ENCODE data around the gene RXRA.

The RXRA gene

DNA sequence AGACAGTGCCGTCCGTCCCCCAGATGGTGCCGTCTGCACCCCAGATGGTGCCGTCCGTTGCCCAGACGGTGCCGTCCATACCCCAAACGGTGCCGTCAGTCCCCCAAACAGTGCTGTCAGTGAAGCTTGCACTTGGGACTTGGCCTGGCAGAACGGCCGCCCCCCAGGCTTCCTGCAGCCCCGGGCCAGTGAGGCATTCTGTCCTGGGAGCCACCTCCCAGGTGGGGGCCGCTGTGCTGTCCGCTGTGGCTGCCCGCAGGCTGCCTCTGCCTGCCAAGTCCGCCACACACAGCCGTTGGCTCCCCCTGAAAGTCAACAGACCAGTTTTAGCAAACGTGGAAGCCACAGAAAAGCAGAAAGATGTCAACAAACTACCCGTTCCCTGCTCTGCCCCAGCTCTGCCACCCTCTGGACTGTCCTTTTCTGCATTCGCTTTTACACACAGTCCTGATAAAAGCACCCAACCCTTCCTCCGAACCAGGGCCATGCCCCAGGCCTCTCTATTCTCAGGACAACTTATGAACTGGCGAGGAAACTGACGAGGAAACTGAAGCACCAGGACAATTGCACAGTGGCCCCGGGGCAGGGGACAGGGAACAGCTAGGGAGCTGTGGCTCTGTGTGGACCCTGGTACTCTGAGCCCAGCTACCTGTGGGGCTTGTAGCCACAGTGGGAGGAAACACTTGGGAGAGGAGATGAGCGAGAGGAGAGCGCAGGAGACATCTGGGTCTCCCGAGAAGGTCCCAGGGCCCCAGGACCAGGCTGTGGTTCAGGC, 39.6 kb upstream of the RXRA start:
- H3K9me3 ChIP-seq (ENCODE audit: control insufficient read depth in 2 of 2, low read length in 2 of 2): no peaks in the 10 kb centered on the region
- no peak overlapping the region for H3K4me3 ChIP-seq (ENCODE audit: low read length in 2 of 2)
- H3K36me3 ChIP-seq (ENCODE audit: control insufficient read depth in 2 of 2, insufficient read depth in 2 of 2, low read length in 2 of 2): no peaks in the 10 kb centered on the region
- H3K9ac ChIP-seq (ENCODE audit: low read depth in 1 of 2, low read length in 2 of 2): no peak overlapping the region
- H3K27me3 ChIP-seq (ENCODE audit: control insufficient read depth in 2 of 2, insufficient read depth in 2 of 2, low read length in 2 of 2): peaks cover 0 to 2% of the 10 kb centered on the region in 2 donors
- H3K4me1 ChIP-seq (ENCODE audit: control insufficient read depth in 2 of 2, insufficient read depth in 2 of 2, low read length in 2 of 2): peaks cover 0 to 7% of the 10 kb centered on the region in 2 donors
- no peak overlapping the region for H3K27ac ChIP-seq (ENCODE audit: low read depth in 2 of 2, low read length in 2 of 2)

DNA sequence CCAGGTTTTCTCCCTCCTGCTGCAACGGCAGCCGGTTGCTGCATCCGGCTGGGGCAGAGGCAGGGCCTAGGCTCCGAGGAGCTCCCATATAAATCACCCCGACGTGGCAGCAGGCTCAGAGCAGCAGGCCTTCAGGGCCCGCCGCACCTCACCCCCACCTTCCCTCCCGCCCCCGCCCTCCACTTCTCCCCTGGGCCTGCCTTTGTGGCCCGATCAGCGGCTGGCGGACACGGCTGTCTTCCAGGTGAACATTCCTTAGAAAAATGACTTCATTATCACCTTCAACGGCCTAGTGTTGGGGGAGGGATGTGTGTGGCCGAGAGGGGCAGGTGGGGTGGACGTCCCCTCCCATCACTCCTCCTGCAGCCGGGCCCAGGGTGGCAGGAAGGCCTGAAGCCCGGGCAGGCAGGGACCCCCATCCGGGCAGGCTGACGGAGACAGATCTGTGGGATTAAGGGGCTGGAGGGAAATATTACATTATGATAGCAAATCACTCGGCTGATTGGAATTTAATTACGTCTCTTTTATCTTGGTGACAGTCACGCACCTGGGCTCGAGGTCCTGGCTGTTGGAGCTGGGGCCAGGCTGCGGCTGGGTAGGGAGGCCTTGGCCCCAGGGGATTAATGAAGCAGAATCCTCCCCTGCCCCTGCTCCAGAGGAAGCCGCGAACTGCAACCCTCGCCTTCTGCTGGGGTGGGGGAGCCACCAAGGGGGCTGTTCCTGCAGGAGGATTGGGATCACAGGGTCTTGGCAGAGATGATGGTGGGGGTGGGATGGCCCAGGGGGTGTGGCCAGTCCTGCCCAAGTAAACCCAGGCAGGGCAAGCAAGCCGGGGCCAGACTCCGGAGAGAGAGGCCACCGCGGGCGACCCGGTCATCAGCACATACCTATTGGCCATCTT, 38.4 kb upstream of the RXRA start:
- Histone ChIP-seq H3K4me1 (ENCODE audit: control insufficient read depth in 2 of 2, insufficient read depth in 2 of 2, low read length in 2 of 2) (peaks cover 0 to 7% of the 10 kb centered on the region in 2 donors), H3K36me3 (ENCODE audit: control insufficient read depth in 2 of 2, insufficient read depth in 2 of 2, low read length in 2 of 2) (no peaks in the 10 kb centered on the region), H3K9me3 (ENCODE audit: control insufficient read depth in 2 of 2, low read length in 2 of 2) (no peaks in the 10 kb centered on the region), H3K27me3 (ENCODE audit: control insufficient read depth in 2 of 2, insufficient read depth in 2 of 2, low read length in 2 of 2) (peaks cover 0 to 2% of the 10 kb centered on the region in 2 donors), H3K4me3 (ENCODE audit: low read length in 2 of 2) (no peak overlapping the region), H3K9ac (ENCODE audit: low read depth in 1 of 2, low read length in 2 of 2) (no peak overlapping the region), H3K27ac (ENCODE audit: low read depth in 2 of 2, low read length in 2 of 2) (no peak overlapping the region)

DNA sequence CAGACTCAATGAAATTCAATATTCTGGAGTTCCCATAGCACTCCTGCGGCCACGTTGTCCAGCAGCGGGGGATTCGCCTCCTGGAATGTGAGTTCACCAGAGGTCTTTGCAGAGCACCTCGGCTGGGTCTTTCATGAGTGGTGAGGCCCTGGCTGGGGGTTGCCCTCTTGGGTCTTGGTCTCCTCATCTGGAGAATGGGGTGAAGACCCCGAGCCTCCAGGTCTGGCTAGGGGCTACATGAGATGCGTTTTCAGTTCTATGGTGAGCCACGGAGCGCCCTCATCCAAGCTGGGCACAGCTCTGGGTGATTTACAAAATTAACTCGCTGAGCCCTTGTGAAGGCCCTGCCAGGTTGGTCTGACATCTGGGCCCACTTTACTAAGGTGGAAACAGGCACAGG, 37.5 kb upstream of the RXRA start:
- H3K4me1 ChIP-seq (ENCODE audit: control insufficient read depth in 2 of 2, insufficient read depth in 2 of 2, low read length in 2 of 2): no peaks in the 10 kb centered on the region
- H3K27ac ChIP-seq (ENCODE audit: low read depth in 2 of 2, low read length in 2 of 2): no peak overlapping the region
- H3K27me3 ChIP-seq (ENCODE audit: control insufficient read depth in 2 of 2, insufficient read depth in 2 of 2, low read length in 2 of 2): no peaks in the 10 kb centered on the region
- no peak overlapping the region for H3K9ac ChIP-seq (ENCODE audit: low read depth in 1 of 2, low read length in 2 of 2)
- H3K36me3 ChIP-seq (ENCODE audit: control insufficient read depth in 2 of 2, insufficient read depth in 2 of 2, low read length in 2 of 2): no peaks in the 10 kb centered on the region
- H3K9me3 ChIP-seq (ENCODE audit: control insufficient read depth in 2 of 2, low read length in 2 of 2): no peaks in the 10 kb centered on the region
- H3K4me3 ChIP-seq (ENCODE audit: low read length in 2 of 2): no peak overlapping the region

DNA sequence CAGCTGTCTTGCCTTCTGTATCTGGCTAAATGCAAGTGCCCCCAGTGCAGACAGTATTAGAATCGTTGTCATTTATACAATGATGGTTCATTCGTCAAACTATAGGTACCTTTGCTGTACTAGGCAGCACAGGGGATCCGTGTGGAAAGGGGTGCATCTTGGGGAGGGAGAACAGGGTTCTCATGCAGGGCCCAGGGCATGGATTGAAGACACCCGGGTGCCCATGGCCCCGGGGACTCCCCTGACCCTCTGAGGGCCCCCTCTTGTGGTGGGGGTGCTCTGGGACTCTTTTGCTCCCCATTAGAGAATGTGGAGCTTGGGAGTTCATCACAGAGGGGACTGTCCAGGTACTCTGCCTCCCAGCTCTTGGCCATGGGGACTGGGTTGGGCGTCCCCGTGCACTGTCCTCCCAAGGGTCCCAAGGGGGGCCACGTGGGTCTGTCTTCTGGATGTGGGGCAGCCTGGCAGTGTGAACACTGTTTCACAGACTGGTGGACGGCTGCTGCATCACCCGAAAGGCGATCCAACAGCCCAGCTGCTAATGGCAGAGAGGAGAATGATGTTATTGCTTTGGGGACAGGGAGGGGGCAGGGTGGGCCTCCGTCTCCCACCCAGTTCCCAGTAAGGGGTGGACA, 36.9 kb upstream of the RXRA start:
- Histone ChIP-seq H3K4me1 (ENCODE audit: control insufficient read depth in 2 of 2, insufficient read depth in 2 of 2, low read length in 2 of 2) (no peaks in the 10 kb centered on the region), H3K36me3 (ENCODE audit: control insufficient read depth in 2 of 2, insufficient read depth in 2 of 2, low read length in 2 of 2) (no peaks in the 10 kb centered on the region), H3K9ac (ENCODE audit: low read depth in 1 of 2, low read length in 2 of 2) (no peak overlapping the region), H3K4me3 (ENCODE audit: low read length in 2 of 2) (no peak overlapping the region), H3K9me3 (ENCODE audit: control insufficient read depth in 2 of 2, low read length in 2 of 2) (no peaks in the 10 kb centered on the region), H3K27me3 (ENCODE audit: control insufficient read depth in 2 of 2, insufficient read depth in 2 of 2, low read length in 2 of 2) (no peaks in the 10 kb centered on the region), H3K27ac (ENCODE audit: low read depth in 2 of 2, low read length in 2 of 2) (no peak overlapping the region)

DNA sequence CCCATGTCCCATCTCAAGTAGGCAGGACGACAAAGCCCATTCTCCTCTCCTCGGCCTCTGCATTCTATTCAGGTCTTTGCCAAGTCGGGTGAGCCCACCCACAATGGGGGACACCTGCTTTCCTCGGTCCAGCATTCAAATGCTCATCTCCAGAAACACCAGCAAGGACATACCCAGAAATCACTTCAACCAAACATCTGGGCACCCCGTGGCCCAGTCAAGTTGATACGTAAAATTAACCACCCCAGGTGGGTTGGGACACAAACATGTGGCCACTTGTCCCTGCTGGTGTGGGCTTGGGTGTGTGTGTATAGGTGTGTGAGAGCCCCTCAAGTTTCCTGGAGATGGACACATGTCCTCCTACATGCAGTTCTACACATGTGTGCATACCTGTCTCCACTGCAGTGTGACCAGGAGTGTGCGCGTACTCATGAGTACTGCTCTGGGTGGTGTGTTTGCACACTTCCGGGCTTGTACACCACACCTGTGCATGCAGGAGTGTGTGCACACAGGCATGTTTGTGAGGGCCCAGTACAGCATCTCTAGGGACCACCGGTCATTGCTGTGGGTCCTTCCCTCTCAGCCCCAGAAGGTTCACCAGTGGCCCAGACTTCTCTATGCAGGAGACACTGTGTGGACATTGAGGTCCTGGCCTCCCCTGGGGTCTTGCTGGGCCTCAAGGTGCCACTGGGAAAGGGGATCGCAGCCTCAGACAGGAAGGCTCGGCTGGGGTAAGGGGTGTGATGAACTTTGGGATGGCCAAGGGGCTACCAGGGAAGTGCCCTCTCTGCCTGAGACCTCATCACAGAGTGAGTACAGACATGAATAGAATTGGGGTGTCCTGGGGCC, 35.4 kb upstream of the RXRA start:
- peaks cover 3 to 5% of the 10 kb centered on the region in 2 donors for H3K27me3 ChIP-seq (ENCODE audit: control insufficient read depth in 2 of 2, insufficient read depth in 2 of 2, low read length in 2 of 2)

DNA sequence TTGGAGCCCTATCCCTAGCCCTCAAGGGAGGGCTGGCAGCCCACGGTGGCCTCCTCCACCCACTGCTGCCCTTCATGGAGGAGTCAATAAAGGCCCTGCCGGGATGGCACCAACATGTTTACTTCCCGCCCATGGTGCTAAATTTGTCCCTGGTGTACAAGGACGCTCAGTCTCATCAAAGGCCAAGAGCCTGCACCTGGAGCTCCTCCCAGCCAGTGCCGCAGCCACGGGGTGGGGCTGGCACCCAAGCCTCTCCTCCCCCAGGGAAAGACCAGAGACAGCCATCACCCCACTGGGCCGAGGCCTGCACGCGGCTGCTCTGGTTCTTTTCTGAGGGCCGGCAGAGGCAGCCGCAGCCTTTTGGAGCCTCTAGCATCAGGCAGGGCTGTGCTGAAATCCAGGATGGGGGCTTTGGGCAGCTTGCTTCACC, 34.8 kb upstream of the RXRA start:
- Histone ChIP-seq H3K27ac (ENCODE audit: low read depth in 2 of 2, low read length in 2 of 2) (no peak overlapping the region), H3K4me3 (ENCODE audit: low read length in 2 of 2) (no peak overlapping the region)

More for the DNA sequence above, 35.4 kb upstream of the RXRA start:
- no peak overlapping the region for H3K4me3 ChIP-seq (ENCODE audit: low read length in 2 of 2)
- no peaks in the 10 kb centered on the region for H3K9me3 ChIP-seq (ENCODE audit: control insufficient read depth in 2 of 2, low read length in 2 of 2)
- no peaks in the 10 kb centered on the region for H3K36me3 ChIP-seq (ENCODE audit: control insufficient read depth in 2 of 2, insufficient read depth in 2 of 2, low read length in 2 of 2)
- H3K4me1 ChIP-seq (ENCODE audit: control insufficient read depth in 2 of 2, insufficient read depth in 2 of 2, low read length in 2 of 2): no peaks in the 10 kb centered on the region
- no peak overlapping the region for H3K9ac ChIP-seq (ENCODE audit: low read depth in 1 of 2, low read length in 2 of 2)
- no peak overlapping the region for H3K27ac ChIP-seq (ENCODE audit: low read depth in 2 of 2, low read length in 2 of 2)

DNA sequence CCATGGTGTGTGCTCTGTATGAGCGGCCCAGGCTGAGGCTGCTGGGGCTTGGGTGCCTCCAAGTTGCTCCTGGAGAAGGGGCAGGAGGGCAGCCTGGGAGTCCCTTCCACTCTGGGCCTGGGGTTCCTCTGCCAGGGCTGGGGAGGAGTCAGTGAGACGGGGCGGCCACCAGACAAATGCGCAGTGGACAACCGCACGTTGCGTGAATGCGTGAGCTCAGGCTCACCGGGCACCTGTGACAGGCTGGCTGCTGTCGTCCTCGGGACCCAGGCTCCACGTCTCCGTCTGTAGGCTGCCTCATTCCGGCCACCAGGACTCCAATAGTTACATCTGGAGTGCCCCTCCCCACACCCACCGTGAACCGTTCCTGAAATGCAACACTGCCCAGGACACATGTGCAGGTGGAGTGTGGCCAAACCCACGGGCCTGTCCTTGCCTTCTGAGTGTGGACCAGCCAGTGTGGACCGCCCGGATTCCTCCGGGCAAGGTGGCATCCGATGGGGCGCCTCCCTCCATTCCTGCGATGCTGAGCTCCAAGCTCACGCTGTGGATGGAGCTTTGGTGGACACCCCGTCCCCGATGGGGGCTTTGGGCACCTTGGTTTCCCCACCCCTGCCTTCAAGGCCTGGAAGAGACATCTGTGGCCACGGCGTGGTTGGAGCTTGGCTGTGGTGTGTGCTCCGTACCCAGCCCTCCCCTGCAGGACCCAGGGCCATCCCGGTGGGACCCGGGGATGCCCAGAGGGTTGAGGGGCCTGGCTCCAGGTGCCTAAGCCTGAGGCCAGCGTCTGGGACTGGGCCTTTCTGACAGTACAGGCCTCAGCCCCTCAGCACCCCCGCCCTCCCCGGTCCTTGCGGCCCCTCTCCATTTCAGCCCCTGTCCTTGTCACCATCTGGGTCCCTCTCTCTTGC, 34.0 kb upstream of the RXRA start:
- no peak overlapping the region for H3K4me3 ChIP-seq (ENCODE audit: low read length in 2 of 2)
- no peaks in the 10 kb centered on the region for H3K9me3 ChIP-seq (ENCODE audit: control insufficient read depth in 2 of 2, low read length in 2 of 2)
- no peaks in the 10 kb centered on the region for H3K36me3 ChIP-seq (ENCODE audit: control insufficient read depth in 2 of 2, insufficient read depth in 2 of 2, low read length in 2 of 2)
- no peaks in the 10 kb centered on the region for H3K4me1 ChIP-seq (ENCODE audit: control insufficient read depth in 2 of 2, insufficient read depth in 2 of 2, low read length in 2 of 2)
- H3K9ac ChIP-seq (ENCODE audit: low read depth in 1 of 2, low read length in 2 of 2): no peak overlapping the region
- H3K27me3 ChIP-seq (ENCODE audit: control insufficient read depth in 2 of 2, insufficient read depth in 2 of 2, low read length in 2 of 2): peaks cover 3 to 7% of the 10 kb centered on the region in 2 donors
- H3K27ac ChIP-seq (ENCODE audit: low read depth in 2 of 2, low read length in 2 of 2): no peak overlapping the region

More for the DNA sequence above, 34.8 kb upstream of the RXRA start:
- no peaks in the 10 kb centered on the region for H3K4me1 ChIP-seq (ENCODE audit: control insufficient read depth in 2 of 2, insufficient read depth in 2 of 2, low read length in 2 of 2)
- no peaks in the 10 kb centered on the region for H3K9me3 ChIP-seq (ENCODE audit: control insufficient read depth in 2 of 2, low read length in 2 of 2)
- no peaks in the 10 kb centered on the region for H3K36me3 ChIP-seq (ENCODE audit: control insufficient read depth in 2 of 2, insufficient read depth in 2 of 2, low read length in 2 of 2)
- no peak overlapping the region for H3K9ac ChIP-seq (ENCODE audit: low read depth in 1 of 2, low read length in 2 of 2)
- peaks cover 3 to 7% of the 10 kb centered on the region in 2 donors for H3K27me3 ChIP-seq (ENCODE audit: control insufficient read depth in 2 of 2, insufficient read depth in 2 of 2, low read length in 2 of 2)

DNA sequence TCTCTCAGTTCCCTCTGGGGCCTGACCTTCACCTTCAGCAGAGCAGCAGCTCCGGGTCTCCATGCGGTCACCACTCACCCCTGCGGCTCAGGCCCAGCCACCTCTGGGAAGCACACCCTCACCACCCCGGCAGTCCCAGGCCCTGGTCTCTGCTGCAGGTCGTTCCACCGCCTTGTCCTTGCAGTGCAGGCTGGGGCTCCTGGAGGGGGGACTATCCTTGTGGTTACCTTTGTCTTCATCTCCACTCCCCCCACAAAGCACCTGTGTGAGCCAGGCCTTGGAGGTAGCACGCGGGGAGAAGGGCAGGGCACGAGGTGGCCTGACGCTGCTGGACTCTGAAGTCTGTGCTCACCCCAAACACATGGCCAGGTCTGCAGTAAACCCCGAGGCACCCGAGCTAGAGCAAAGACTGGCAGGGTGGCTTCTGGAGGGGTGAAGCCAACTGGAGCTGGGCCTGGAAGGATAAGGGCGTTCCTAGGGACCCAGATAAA, 33.2 kb upstream of the RXRA start:
- H3K9me3 ChIP-seq (ENCODE audit: control insufficient read depth in 2 of 2, low read length in 2 of 2): no peaks in the 10 kb centered on the region
- no peaks in the 10 kb centered on the region for H3K36me3 ChIP-seq (ENCODE audit: control insufficient read depth in 2 of 2, insufficient read depth in 2 of 2, low read length in 2 of 2)
- no peak overlapping the region for H3K9ac ChIP-seq (ENCODE audit: low read depth in 1 of 2, low read length in 2 of 2)
- no peak overlapping the region for H3K4me3 ChIP-seq (ENCODE audit: low read length in 2 of 2)
- H3K27me3 ChIP-seq (ENCODE audit: control insufficient read depth in 2 of 2, insufficient read depth in 2 of 2, low read length in 2 of 2): peaks cover 3 to 7% of the 10 kb centered on the region in 2 donors
- no peak overlapping the region for H3K27ac ChIP-seq (ENCODE audit: low read depth in 2 of 2, low read length in 2 of 2)
- H3K4me1 ChIP-seq (ENCODE audit: control insufficient read depth in 2 of 2, insufficient read depth in 2 of 2, low read length in 2 of 2): no peaks in the 10 kb centered on the region
